GM23338 (cell line): ENCODE data around the gene PDGFRB. TPM values are rescaled to one million over a fixed set of nuclear protein-coding genes. Genes with fewer than 3 reads are reported as not detected.

Source experiments
- ATAC-seq: fragments of 200-7000 bp; cut with Tn5 transposase; 3 replicates; pipeline ENCODE4 v1.9.1; 2020
- DNase-seq: peaks from one replicate; pipeline ENCODE4 v3.0.0-alpha.2; 2015; ENCODE audit warnings: low spot score
- H2AFZ ChIP-seq: fragments of 200-600 bp; sonication (generic); 2 replicates; pipeline ENCODE4 v1.8.0; 2016; ENCODE audit warnings: antibody characterized with exemption, mild to moderate bottlenecking, moderate library complexity
- H3F3A ChIP-seq: fragments of 200-600 bp; sonication (generic); replicated peaks from 2 replicates; pipeline ENCODE4 v1.8.0; 2017; ENCODE audit warnings: antibody characterized with exemption, mixed run types, low read depth
- H3K27ac ChIP-seq: fragments of 200-600 bp; sonication (generic); 2 replicates; pipeline ENCODE4 v1.6.1; 2016; ENCODE audit warnings: low read depth
- H3K27me3 ChIP-seq: fragments of 200-600 bp; sonication (generic); 2 replicates; pipeline ENCODE4 v1.8.0; 2016; ENCODE audit warnings: mild to moderate bottlenecking, mixed run types, moderate library complexity; ENCODE audit not compliant: insufficient read depth
- H3K36me3 ChIP-seq: fragments of 200-600 bp; sonication (generic); 2 replicates; pipeline ENCODE4 v1.8.0; 2016; ENCODE audit warnings: mild to moderate bottlenecking; ENCODE audit not compliant: insufficient read depth
- H3K4me1 ChIP-seq: fragments of 200-600 bp; sonication (generic); 2 replicates; pipeline ENCODE4 v1.8.0; 2016; ENCODE audit warnings: mild to moderate bottlenecking, moderate library complexity; ENCODE audit not compliant: insufficient read depth
- H3K4me2 ChIP-seq: fragments of 200-600 bp; sonication (generic); 2 replicates; pipeline ENCODE4 v1.7.1; 2017; ENCODE audit warnings: mixed run types
- H3K4me3 ChIP-seq: fragments of 200-600 bp; sonication (generic); 2 replicates; pipeline ENCODE4 v1.6.1; 2016; ENCODE audit warnings: mixed run types
- H3K79me2 ChIP-seq: fragments of 200-600 bp; sonication (generic); replicated peaks from 2 replicates; pipeline ENCODE4 v1.8.0; 2017; ENCODE audit warnings: mild to moderate bottlenecking; ENCODE audit not compliant: insufficient read depth
- H3K9me2 ChIP-seq: fragments of 200-600 bp; sonication (generic); 2 replicates; pipeline ENCODE4 v1.8.0; 2017; ENCODE audit not compliant: insufficient read depth
- H4K20me1 ChIP-seq: fragments of 200-600 bp; sonication (generic); replicated peaks from 2 replicates; pipeline ENCODE4 v1.8.0; 2017; ENCODE audit warnings: mild to moderate bottlenecking; ENCODE audit not compliant: insufficient read depth
- H3K27ac Mint-ChIP-seq: 2 replicates; pipeline ENCODE4 v1.8.0; 2020; ENCODE audit warnings: inconsistent platforms, mild to moderate bottlenecking, moderate library complexity, mixed read lengths
- H3K27me3 Mint-ChIP-seq: 3 replicates; pipeline ENCODE4 v1.8.0; 2022; ENCODE audit warnings: low read depth, mild to moderate bottlenecking, moderate library complexity, mixed read lengths, inconsistent platforms; ENCODE audit not compliant: insufficient read depth, poor library complexity
- H3K36me3 Mint-ChIP-seq: 3 replicates; pipeline ENCODE4 v1.8.0; 2021; ENCODE audit warnings: low read depth, mild to moderate bottlenecking, inconsistent platforms, moderate library complexity, mixed read lengths
- H3K4me1 Mint-ChIP-seq: 3 replicates; pipeline ENCODE4 v1.8.0; 2020; ENCODE audit warnings: mild to moderate bottlenecking, inconsistent platforms, mixed read lengths
- H3K4me3 Mint-ChIP-seq: 3 replicates; pipeline ENCODE4 v1.8.0; 2021; ENCODE audit warnings: moderate library complexity, mild to moderate bottlenecking, inconsistent platforms, mixed read lengths
- H3K9me3 Mint-ChIP-seq: 3 replicates; pipeline ENCODE4 v1.8.0; 2020; ENCODE audit warnings: moderate library complexity, mild to moderate bottlenecking, inconsistent platforms, mixed read lengths
- CTCF ChIP-seq, 2 experiments: fragments of 200-600 bp in 1 of 2; sonication (generic) in 1 of 2; conservative IDR thresholded peaks; 2 replicates each; pipeline versions ENCODE4 v1.5.1 to v1.6.1; 2016 to 2017; ENCODE audit warnings: antibody characterized with exemption in 2 of 2, low read depth in 2 of 2, mild to moderate bottlenecking in 2 of 2, moderate library complexity in 1 of 2
- EZH2phosphoT487 ChIP-seq: fragments of 200-600 bp; sonication (generic); IDR thresholded peaks from one replicate; pipeline ENCODE4 v1.8.1; 2018; ENCODE audit warnings: antibody characterized with exemption; ENCODE audit not compliant: unreplicated experiment
- ZNF462 ChIP-seq: fragments of 250-450 bp; sonication (Bioruptor Pico); IDR thresholded peaks from 2 replicates; pipeline ENCODE4 v1.5.0; 2020; ENCODE audit warnings: mild to moderate bottlenecking, moderate library complexity
- polyA plus RNA-seq: library from polyadenylated mRNA; unstranded; fragments of >200 nt; fragmentation: Nextera tagmentation; extraction: Ambion mirVana; gene quantifications from 2 replicates; pipeline ENCODE4 v1.2.1, GENCODE V29; 2016
- total RNA-seq: library from RNA; depleted of rRNA; stranded (reverse); fragments of >200 nt; shearing (Covaris generic); gene quantifications from 2 replicates; pipeline ENCODE4 v1.2.3, GENCODE V29; 2014

The PDGFRB gene
- total and polyA plus RNA-seq, 2 experiments from 2014 or later = 4.5 to 11.3 TPM

- no peak for TF ChIP-seq ZNF462 (CRISPR knock-in tag)
- TF ChIP-seq EZH2phosphoT487 = no peak
- no peak for TF ChIP-seq CTCF (conservative IDR thresholded peaks at IDR 0.05; ENCODE audit: low read depth in 2 of 2)
Measured at GRCh38 chr5:150182774-150183173, 27.1 kb upstream of the PDGFRB start (continued).

- DNase-seq (no peak), ATAC-seq (no peak)
- Histone ChIP-seq H3K36me3 (no peaks in the 10 kb centered on the region), H4K20me1 (no peaks in the 10 kb centered on the region), H3K4me1 (peaks cover 6% of the 10 kb centered on the region; the same call in 1 of the 2 replicates), H3F3A (no peaks in the 10 kb centered on the region), H3K4me2 (no peak overlapping the region), H3K4me3 (no peak overlapping the region), H3K27me3 (peaks cover 9% of the 10 kb centered on the region; the same call in 1 of the 2 replicates), H3K27ac (no peak overlapping the region), H3K79me2 (no peaks in the 10 kb centered on the region), H3K9me2 (no peaks in the 10 kb centered on the region), H2AFZ (no peak overlapping the region)
- Mint-ChIP-seq H3K9me3 (no peaks in the 10 kb centered on the region), H3K36me3 (no peaks in the 10 kb centered on the region), H3K27me3 (peaks cover 25% of the 10 kb centered on the region), H3K4me1 (peaks cover 22% of the 10 kb centered on the region), H3K4me3 (no peak overlapping the region), H3K27ac (no peak overlapping the region)
- TF ChIP-seq ZNF462 (CRISPR knock-in tag) = no peak
Measured at GRCh38 chr5:150181766-150182545, 26.3 kb upstream of the PDGFRB start.
